Keratinocyte (primary cell): ENCODE results near the gene ZNF710. TPM values are rescaled to one million over a fixed set of nuclear protein-coding genes. Genes with fewer than 3 reads are reported as not detected.

ENCODE experiments used
- DNase-seq: peaks from one replicate; pipeline ENCODE4 v3.0.0-alpha.2; 2011; ENCODE audit warnings: low read depth, missing footprints, low spot score
- FAIRE-seq: peaks from 2 replicates; lab custom pipeline; 2011; peaks lifted over from hg19 to GRCh38; lab: Jason Lieb, UNC
- H2AFZ ChIP-seq: 2 replicates; pipeline ENCODE4 v1.6.0; 2012; ENCODE audit warnings: low read length, control low read depth, inconsistent platforms; ENCODE audit not compliant: control insufficient read depth
- H3K27ac ChIP-seq: 2 replicates; pipeline ENCODE4 v1.5.1; 2011; ENCODE audit warnings: low read length; ENCODE audit not compliant: control insufficient read depth, insufficient read depth
- H3K27me3 ChIP-seq: 3 replicates; pipeline ENCODE4 v1.6.0; 2011; ENCODE audit warnings: low read length; ENCODE audit not compliant: control insufficient read depth, insufficient read depth; ENCODE audit errors: extremely low read depth
- H3K36me3 ChIP-seq, 2 experiments: 2 replicates in 1 of 2; 3 replicates in 1 of 2; pipeline ENCODE4 v1.5.1; 2011; ENCODE audit warnings: low read length in 2 of 2, mild to moderate bottlenecking in 1 of 2; ENCODE audit not compliant: control insufficient read depth in 2 of 2, insufficient read depth in 2 of 2; ENCODE audit errors: extremely low read depth in 1 of 2
- H3K4me1 ChIP-seq: 3 replicates; pipeline ENCODE4 v1.5.1; 2011; ENCODE audit warnings: low read length; ENCODE audit not compliant: control insufficient read depth, insufficient read depth; ENCODE audit errors: extremely low read depth
- H3K4me2 ChIP-seq: 3 replicates; pipeline ENCODE4 v1.6.0; 2011; ENCODE audit warnings: low read depth, low read length; ENCODE audit not compliant: control insufficient read depth, insufficient read depth; ENCODE audit errors: extremely low read depth
- H3K4me3 ChIP-seq, 3 experiments: fragments of 200-600 bp in 1 of 3; sonication (generic) in 1 of 3; 2 replicates in 2 of 3; 3 replicates in 1 of 3; pipeline ENCODE4 v1.5.1; 2011 to 2016; ENCODE audit warnings: low read length in 3 of 3, mild to moderate bottlenecking in 3 of 3, control low read depth in 2 of 3, inconsistent platforms in 1 of 3, low read depth in 1 of 3, mixed read lengths in 1 of 3, mixed run types in 1 of 3, moderate library complexity in 1 of 3; ENCODE audit not compliant: control insufficient read depth in 2 of 3, insufficient read depth in 2 of 3; ENCODE audit errors: extremely low read depth in 1 of 3
- H3K79me2 ChIP-seq: 2 replicates; pipeline ENCODE4 v1.6.0; 2012; ENCODE audit warnings: low read length; ENCODE audit not compliant: control insufficient read depth, insufficient read depth
- H3K9ac ChIP-seq: 3 replicates; pipeline ENCODE4 v1.6.0; 2011; ENCODE audit warnings: low read length; ENCODE audit not compliant: control insufficient read depth, insufficient read depth; ENCODE audit errors: extremely low read depth
- H3K9me1 ChIP-seq: 3 replicates; pipeline ENCODE4 v1.6.0; 2011; ENCODE audit warnings: low read length; ENCODE audit not compliant: control insufficient read depth, insufficient read depth; ENCODE audit errors: extremely low read depth
- H3K9me3 ChIP-seq: 2 replicates; pipeline ENCODE4 v1.5.1; 2012; ENCODE audit warnings: low read depth, low read length; ENCODE audit not compliant: control insufficient read depth
- H4K20me1 ChIP-seq: 3 replicates; pipeline ENCODE4 v1.6.0; 2011; ENCODE audit warnings: low read length; ENCODE audit not compliant: control insufficient read depth, insufficient read depth; ENCODE audit errors: extremely low read depth
- EZH2 ChIP-seq: IDR thresholded peaks from one replicate; pipeline ENCODE4 v1.6.1; 2012; ENCODE audit warnings: inconsistent platforms, mild to moderate bottlenecking, low read length, moderate library complexity
- dilution Hi-C: fragments of 300-500 bp; cut with MboI; formaldehyde crosslinking; loops from one replicate; pipeline ENCODE4 v1.7.0; 2020; ENCODE audit warnings: low sequenced_read_pairs; ENCODE audit not compliant: extremely low pct_ligation_motif_present
- polyA plus RNA-seq, 5 experiments: library from polyadenylated mRNA; depleted of rRNA in 3 of 5; stranded (reverse) in 3 of 5; stranded (forward) in 1 of 5; unstranded in 1 of 5; fragments of >200 nt; gene quantifications; 1 replicate in 1 of 5; 2 replicates in 3 of 5; 3 replicates in 1 of 5; pipeline versions ENCODE4 v1.2.1 to v1.2.3, GENCODE V29; 2011 to 2012; ENCODE audit warnings: missing spikeins in 2 of 5, low read depth in 1 of 5, low replicate concordance in 1 of 5
- TF ChIP-seq, protein P1 (sequence below), 3 experiments: IDR thresholded peaks in 1 of 3; conservative IDR thresholded peaks in 1 of 3; optimal IDR thresholded peaks in 1 of 3; 2 replicates in 2 of 3; 3 replicates in 1 of 3; pipeline versions ENCODE3 to v1.5.1; 2011; ENCODE audit warnings: low read length in 3 of 3, mild to moderate bottlenecking in 3 of 3, moderate library complexity in 2 of 3, control low read depth in 1 of 3, inconsistent platforms in 1 of 3; ENCODE audit not compliant: insufficient read depth in 2 of 3; ENCODE audit errors: extremely low read depth in 1 of 3

The ZNF710 gene
- polyA plus RNA-seq, 1 donor (not counting 4 experiments of a cell fraction or from before 2014, with no cell fraction given): 4.5 TPM

- no peaks in the 10 kb centered on the region for H3K9me3 ChIP-seq
- dilution Hi-C loops: no loop called here
- TF ChIP-seq, protein P1, sequence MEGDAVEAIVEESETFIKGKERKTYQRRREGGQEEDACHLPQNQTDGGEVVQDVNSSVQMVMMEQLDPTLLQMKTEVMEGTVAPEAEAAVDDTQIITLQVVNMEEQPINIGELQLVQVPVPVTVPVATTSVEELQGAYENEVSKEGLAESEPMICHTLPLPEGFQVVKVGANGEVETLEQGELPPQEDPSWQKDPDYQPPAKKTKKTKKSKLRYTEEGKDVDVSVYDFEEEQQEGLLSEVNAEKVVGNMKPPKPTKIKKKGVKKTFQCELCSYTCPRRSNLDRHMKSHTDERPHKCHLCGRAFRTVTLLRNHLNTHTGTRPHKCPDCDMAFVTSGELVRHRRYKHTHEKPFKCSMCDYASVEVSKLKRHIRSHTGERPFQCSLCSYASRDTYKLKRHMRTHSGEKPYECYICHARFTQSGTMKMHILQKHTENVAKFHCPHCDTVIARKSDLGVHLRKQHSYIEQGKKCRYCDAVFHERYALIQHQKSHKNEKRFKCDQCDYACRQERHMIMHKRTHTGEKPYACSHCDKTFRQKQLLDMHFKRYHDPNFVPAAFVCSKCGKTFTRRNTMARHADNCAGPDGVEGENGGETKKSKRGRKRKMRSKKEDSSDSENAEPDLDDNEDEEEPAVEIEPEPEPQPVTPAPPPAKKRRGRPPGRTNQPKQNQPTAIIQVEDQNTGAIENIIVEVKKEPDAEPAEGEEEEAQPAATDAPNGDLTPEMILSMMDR (optimal IDR thresholded peaks at IDR 0.05 in 1 of 3, IDR thresholded peaks at IDR 0.05 in 1 of 3, conservative IDR thresholded peaks at IDR 0.05 in 1 of 3; ENCODE audit: extremely low read depth in 1 of 3, insufficient read depth in 2 of 3, low read length in 3 of 3): no peak
- TF ChIP-seq EZH2: no peak
- no peaks in the 10 kb centered on the region for H3K27me3 ChIP-seq
- no peak overlapping the region for H2AFZ ChIP-seq
- peaks cover 4% of the 10 kb centered on the region for H3K4me1 ChIP-seq
- no peak overlapping the region for H3K9ac ChIP-seq
- no peak overlapping the region for H3K4me2 ChIP-seq
- no peak for DNase-seq
- no peak for FAIRE-seq
- no peak overlapping the region for H3K27ac ChIP-seq
- H3K79me2 ChIP-seq: no peaks in the 10 kb centered on the region
- H4K20me1 ChIP-seq: no peaks in the 10 kb centered on the region
- no peaks in the 10 kb centered on the region for H3K36me3 ChIP-seq
- H3K9me1 ChIP-seq: no peaks in the 10 kb centered on the region
- H3K4me3 ChIP-seq: no peak overlapping the region
Observed at GRCh38 chr15:90091156-90091931, 90.2 kb downstream of the ZNF710 start.

- TF ChIP-seq, protein P1 (optimal IDR thresholded peaks at IDR 0.05 in 1 of 3, IDR thresholded peaks at IDR 0.05 in 1 of 3, conservative IDR thresholded peaks at IDR 0.05 in 1 of 3; ENCODE audit: extremely low read depth in 1 of 3, insufficient read depth in 2 of 3, low read length in 3 of 3): no peak
- no peak for TF ChIP-seq EZH2
- Histone ChIP-seq H3K9me3 (no peaks in the 10 kb centered on the region), H3K27me3 (no peaks in the 10 kb centered on the region), H3K4me2 (peak overlapping the region; percentile 5), H3K4me3 (no peak overlapping the region), H3K79me2 (no peaks in the 10 kb centered on the region), H3K4me1 (peaks cover 21% of the 10 kb centered on the region), H3K9me1 (no peaks in the 10 kb centered on the region), H3K27ac (no peak overlapping the region), H3K9ac (peak overlapping the region; percentile 9), H4K20me1 (no peaks in the 10 kb centered on the region), H2AFZ (no peak overlapping the region), H3K36me3 (no peaks in the 10 kb centered on the region)
- dilution Hi-C loops: no loop called here
- no peak for FAIRE-seq
- DNase-seq: no peak
Observed at GRCh38 chr15:90095521-90095959, 94.4 kb downstream of the ZNF710 start.
